CD14-positive monocyte (primary cell): ENCODE measurements around the gene DDC. TPM values are rescaled to one million over a fixed set of nuclear protein-coding genes. Genes with fewer than 3 reads are reported as not detected.
"Not testable (repeated sequence)": the region's sequence is repeated elsewhere in the genome, so short reads cannot be mapped to it uniquely, and the experiment has no call there.

Source experiments
- DNase-seq, 3 donors: peaks; one replicate each; pipeline ENCODE4 v3.0.0-alpha.2; 2011 to 2022
- H2AFZ ChIP-seq: 2 replicates; pipeline ENCODE4 v1.6.0; 2012; ENCODE audit warnings: mild to moderate bottlenecking, low read depth, low read length, inconsistent platforms; ENCODE audit not compliant: insufficient read depth, poor library complexity, severe bottlenecking
- H3K27ac ChIP-seq, 2 donors: 1 replicate in 1 of 2; 2 replicates in 1 of 2; pipeline ENCODE4 v1.5.1; 2012 to 2013; ENCODE audit warnings: low read length in 2 of 2, control low read depth in 1 of 2, inconsistent platforms in 1 of 2, low read depth in 1 of 2, mild to moderate bottlenecking in 1 of 2
- H3K27me3 ChIP-seq, 2 donors: one replicate each; pipeline versions ENCODE4 v1.6.0 to v1.6.1; 2011 to 2013; ENCODE audit warnings: low read length in 2 of 2; ENCODE audit not compliant: control insufficient read depth in 2 of 2, insufficient read depth in 2 of 2
- H3K36me3 ChIP-seq, 2 donors: replicated peaks in 1 of 2; 1 replicate in 1 of 2; 2 replicates in 1 of 2; pipeline versions ENCODE4 v1.5.1 to v1.6.1; 2012 to 2013; ENCODE audit warnings: low read length in 2 of 2, control low read depth in 1 of 2, inconsistent platforms in 1 of 2, mild to moderate bottlenecking in 1 of 2; ENCODE audit not compliant: insufficient read depth in 2 of 2, control insufficient read depth in 1 of 2
- H3K4me1 ChIP-seq, 2 donors: 1 replicate in 1 of 2; 2 replicates in 1 of 2; pipeline versions ENCODE4 v1.5.1 to v1.6.1; 2012 to 2013; ENCODE audit warnings: low read length in 2 of 2, control low read depth in 1 of 2, inconsistent platforms in 1 of 2, mild to moderate bottlenecking in 1 of 2, moderate library complexity in 1 of 2; ENCODE audit not compliant: insufficient read depth in 2 of 2, control insufficient read depth in 1 of 2
- H3K4me2 ChIP-seq: replicated peaks from 2 replicates; pipeline ENCODE3; 2012; ENCODE audit warnings: low read length, moderate library complexity, mild to moderate bottlenecking; ENCODE audit not compliant: poor library complexity, severe bottlenecking; ENCODE audit errors: extremely low read depth
- H3K4me3 ChIP-seq, 3 experiments: fragments of 200-600 bp in 1 of 3; sonication (generic) in 1 of 3; replicated peaks in 1 of 3; 1 replicate in 2 of 3; 2 replicates in 1 of 3; pipeline ENCODE4 v1.5.1; 2011 to 2013; ENCODE audit warnings: low read length in 3 of 3, mild to moderate bottlenecking in 3 of 3, control low read depth in 2 of 3, low read depth in 2 of 3, inconsistent platforms in 1 of 3, moderate library complexity in 1 of 3
- H3K79me2 ChIP-seq: 2 replicates; pipeline ENCODE4 v1.6.0; 2012; ENCODE audit warnings: mild to moderate bottlenecking, control low read depth, inconsistent platforms, low read length, moderate library complexity; ENCODE audit not compliant: insufficient read depth
- H3K9ac ChIP-seq: 2 replicates; pipeline ENCODE4 v1.6.0; 2017; ENCODE audit warnings: low read length, mild to moderate bottlenecking; ENCODE audit not compliant: insufficient read depth, poor library complexity, severe bottlenecking
- H3K9me3 ChIP-seq, 2 donors: replicated peaks in 1 of 2; 1 replicate in 1 of 2; 2 replicates in 1 of 2; pipeline versions ENCODE4 v1.5.1 to v1.6.1; 2012 to 2013; ENCODE audit warnings: low read length in 2 of 2, control low read depth in 1 of 2; ENCODE audit not compliant: control insufficient read depth in 1 of 2, insufficient read depth in 1 of 2
- H4K20me1 ChIP-seq: 2 replicates; pipeline ENCODE4 v1.6.0; 2012; ENCODE audit warnings: mild to moderate bottlenecking, low read length, control low read depth, moderate library complexity; ENCODE audit not compliant: insufficient read depth
- H3K27ac Mint-ChIP-seq, 7 donors: one replicate each; pipeline ENCODE4 v1.8.0; 2020; ENCODE audit warnings: mild to moderate bottlenecking in 7 of 7, mixed read lengths in 7 of 7, moderate library complexity in 6 of 7, inconsistent platforms in 2 of 7
- H3K27me3 Mint-ChIP-seq, 3 donors: one replicate each; pipeline ENCODE4 v1.8.0; 2021 to 2022; ENCODE audit warnings: low read depth in 3 of 3, mild to moderate bottlenecking in 3 of 3, mixed read lengths in 3 of 3, moderate library complexity in 3 of 3, inconsistent platforms in 1 of 3
- H3K36me3 Mint-ChIP-seq, 2 donors: one replicate each; pipeline ENCODE4 v1.8.0; 2020; ENCODE audit warnings: mixed read lengths in 2 of 2, inconsistent platforms in 1 of 2, mild to moderate bottlenecking in 1 of 2
- H3K4me1 Mint-ChIP-seq: one replicate; pipeline ENCODE4 v1.8.0; 2020; ENCODE audit warnings: mild to moderate bottlenecking, mixed read lengths
- H3K4me3 Mint-ChIP-seq, 2 donors: one replicate each; pipeline ENCODE4 v1.8.0; 2020; ENCODE audit warnings: mild to moderate bottlenecking in 2 of 2, mixed read lengths in 2 of 2, moderate library complexity in 1 of 2
- H3K9me3 Mint-ChIP-seq, 7 donors: one replicate each; pipeline ENCODE4 v1.8.0; 2020 to 2022; ENCODE audit warnings: mixed read lengths in 7 of 7, mild to moderate bottlenecking in 6 of 7, moderate library complexity in 6 of 7, inconsistent platforms in 2 of 7
- WGBS: methylation state at CpG from one replicate; pipeline ENCODE4 v1.1.5; 2013; ENCODE audit warnings: missing lambda C conversion rate; ENCODE audit not compliant: insufficient coverage; 5-methylcytosine and 5-hydroxymethylcytosine counted together
- intact Hi-C, 2 donors: fragments of 100-400 bp; cut with micrococcal nuclease; formaldehyde crosslinking; loops; one replicate each; pipeline versions ENCODE4 v1.15.0 to v1.15.1; 2023
- polyA plus RNA-seq, 3 donors: library from polyadenylated mRNA; depleted of rRNA in 1 of 3; unstranded in 2 of 3; stranded (reverse) in 1 of 3; fragments of 300-500 nt in 2 of 3; fragments of >200 nt in 1 of 3; fragmentation: Illumina TruSeq in 2 of 3; gene quantifications; 1 replicate in 2 of 3; 2 replicates in 1 of 3; pipeline ENCODE4 v1.2.3, GENCODE V29; 2012 to 2021
- TF ChIP-seq, protein P1 (sequence below): fragments of 200-600 bp; IDR thresholded peaks from one replicate; pipeline ENCODE4 v1.8.0; 2022; ENCODE audit warnings: antibody characterized with exemption, mild to moderate bottlenecking

Gene DDC
- polyA plus RNA-seq, 3 donors = not detected

GRCh38 chr7:50528266-50529092, 36.7 kb downstream of the DDC start:
- no peak overlapping the region for H2AFZ ChIP-seq
- H3K36me3 Mint-ChIP-seq = no peaks in the 10 kb centered on the region
- no peak overlapping the region for H3K4me3 Mint-ChIP-seq
- H3K9me3 ChIP-seq = no peaks in the 10 kb centered on the region
- peaks cover 0 to 1% (median 0%) of the 10 kb centered on the region in 7 donors for H3K9me3 Mint-ChIP-seq
- H3K4me3 ChIP-seq = no peak overlapping the region
- TF ChIP-seq, protein P1, sequence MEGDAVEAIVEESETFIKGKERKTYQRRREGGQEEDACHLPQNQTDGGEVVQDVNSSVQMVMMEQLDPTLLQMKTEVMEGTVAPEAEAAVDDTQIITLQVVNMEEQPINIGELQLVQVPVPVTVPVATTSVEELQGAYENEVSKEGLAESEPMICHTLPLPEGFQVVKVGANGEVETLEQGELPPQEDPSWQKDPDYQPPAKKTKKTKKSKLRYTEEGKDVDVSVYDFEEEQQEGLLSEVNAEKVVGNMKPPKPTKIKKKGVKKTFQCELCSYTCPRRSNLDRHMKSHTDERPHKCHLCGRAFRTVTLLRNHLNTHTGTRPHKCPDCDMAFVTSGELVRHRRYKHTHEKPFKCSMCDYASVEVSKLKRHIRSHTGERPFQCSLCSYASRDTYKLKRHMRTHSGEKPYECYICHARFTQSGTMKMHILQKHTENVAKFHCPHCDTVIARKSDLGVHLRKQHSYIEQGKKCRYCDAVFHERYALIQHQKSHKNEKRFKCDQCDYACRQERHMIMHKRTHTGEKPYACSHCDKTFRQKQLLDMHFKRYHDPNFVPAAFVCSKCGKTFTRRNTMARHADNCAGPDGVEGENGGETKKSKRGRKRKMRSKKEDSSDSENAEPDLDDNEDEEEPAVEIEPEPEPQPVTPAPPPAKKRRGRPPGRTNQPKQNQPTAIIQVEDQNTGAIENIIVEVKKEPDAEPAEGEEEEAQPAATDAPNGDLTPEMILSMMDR = no peak
- no peaks in the 10 kb centered on the region for H3K79me2 ChIP-seq
- peak overlapping the region in 1 of 7 donors; percentile 16 for H3K27ac Mint-ChIP-seq
- intact Hi-C loops = no loop called here
- H4K20me1 ChIP-seq = no peaks in the 10 kb centered on the region
- 84% methylated on average over 9 of the region's 11 CpGs for WGBS
- H3K36me3 ChIP-seq = no peaks in the 10 kb centered on the region
- DNase-seq = no peak
- H3K4me1 ChIP-seq = no peaks in the 10 kb centered on the region
- no peaks in the 10 kb centered on the region for H3K27me3 ChIP-seq
- no peak overlapping the region for H3K27ac ChIP-seq
- no peaks in the 10 kb centered on the region for H3K4me1 Mint-ChIP-seq
- no peak overlapping the region for H3K9ac ChIP-seq
- peaks cover 2 to 3% (median 3%) of the 10 kb centered on the region in 3 donors for H3K27me3 Mint-ChIP-seq
- H3K4me2 ChIP-seq = no peak overlapping the region

GRCh38 chr7:50519350-50519749, 45.9 kb downstream of the DDC start:
- H4K20me1 ChIP-seq, H3K9me3 ChIP-seq, H3K4me1 ChIP-seq, H3K9ac ChIP-seq, H3K79me2 ChIP-seq, H3K4me2 ChIP-seq, DNase-seq, H2AFZ ChIP-seq, H3K4me1 Mint-ChIP-seq, intact Hi-C loops, H3K4me3 Mint-ChIP-seq, H3K27ac Mint-ChIP-seq, H3K4me3 ChIP-seq, H3K36me3 ChIP-seq, H3K27ac ChIP-seq, H3K27me3 ChIP-seq, H3K36me3 Mint-ChIP-seq, H3K27me3 Mint-ChIP-seq: not testable (repeated sequence)
- H3K9me3 Mint-ChIP-seq = peaks cover 8 to 27% (median 12%) of the 10 kb centered on the region in 7 donors
- WGBS = no CpG with 5 or more reads among the region's 3 CpGs
